Measurements from ENCODE around the gene RGP1.

Gene RGP1

GRCh38 chr9:35729101-35729500 lies 20.0 kb upstream of the RGP1 start:
- DNase-seq: peak; percentile 27 to 47
- TF ChIP-seq POLR2A (IDR thresholded peaks at IDR 0.05; ENCODE audit: low read length): no peak
- TF ChIP-seq GATA1 (IDR thresholded peaks at IDR 0.05; ENCODE audit: low read depth, low read length): no peak

- DNase-seq: peak; percentile 70 to 77
- TF ChIP-seq POLR2A (IDR thresholded peaks at IDR 0.05; ENCODE audit: low read length) (no peak), GATA1 (IDR thresholded peaks at IDR 0.05; ENCODE audit: low read depth, low read length) (no peak)
Measured at GRCh38 chr9:35729700-35730485, 19.2 kb upstream of the RGP1 start.

- DNase-seq: peak in 1 of 2 experiments; percentile 43
- TF ChIP-seq POLR2A (IDR thresholded peaks at IDR 0.05; ENCODE audit: low read length): no peak
Measured at GRCh38 chr9:35730486-35730854, 18.6 kb upstream of the RGP1 start.

GRCh38 chr9:35731415-35732184 lies 17.5 kb upstream of the RGP1 start:
- DNase-seq: no peak
- TF ChIP-seq POLR2A (IDR thresholded peaks at IDR 0.05; ENCODE audit: low read length): no peak
- no peak for TF ChIP-seq GATA1 (IDR thresholded peaks at IDR 0.05; ENCODE audit: low read depth, low read length)

GRCh38 chr9:35732185-35732799 lies 16.8 kb upstream of the RGP1 start, which contains the start of the genes CREB3 and TLN1:
CREB3 (plus strand) TSS chr9:35732666; CDS start chr9:35732773, 107 bp downstream.
TLN1 (minus strand) TSS chr9:35732195; CDS start chr9:35725694, 6,501 bp downstream.
- DNase-seq: peak; percentile 96 to 97
- peak; percentile 76 for TF ChIP-seq POLR2A (IDR thresholded peaks at IDR 0.05; ENCODE audit: low read length)
- no peak for TF ChIP-seq GATA1 (IDR thresholded peaks at IDR 0.05; ENCODE audit: low read depth, low read length)

- peak; percentile 55 to 61 for DNase-seq
- no peak for TF ChIP-seq POLR2A (IDR thresholded peaks at IDR 0.05; ENCODE audit: low read length)
- TF ChIP-seq GATA1 (IDR thresholded peaks at IDR 0.05; ENCODE audit: low read depth, low read length): no peak
Measured at GRCh38 chr9:35732800-35733541, 16.1 kb upstream of the RGP1 start.

- DNase-seq: no peak
- TF ChIP-seq GATA1 (IDR thresholded peaks at IDR 0.05; ENCODE audit: low read depth, low read length) (no peak), POLR2A (IDR thresholded peaks at IDR 0.05; ENCODE audit: low read length) (no peak)
Measured at GRCh38 chr9:35734096-35734495, 15.0 kb upstream of the RGP1 start.

- DNase-seq: peak; percentile 79 to 85
- TF ChIP-seq GATA1 (IDR thresholded peaks at IDR 0.05; ENCODE audit: low read depth, low read length): no peak
- TF ChIP-seq POLR2A (IDR thresholded peaks at IDR 0.05; ENCODE audit: low read length): no peak
Measured at GRCh38 chr9:35736201-35736633, 12.9 kb upstream of the RGP1 start.

GRCh38 chr9:35737143-35737542 lies 11.9 kb upstream of the RGP1 start:
- TF ChIP-seq GATA1 (IDR thresholded peaks at IDR 0.05; ENCODE audit: low read depth, low read length) (no peak), POLR2A (IDR thresholded peaks at IDR 0.05; ENCODE audit: low read length) (no peak)
- no peak for DNase-seq

- no peak for DNase-seq
- TF ChIP-seq GATA1 (IDR thresholded peaks at IDR 0.05; ENCODE audit: low read depth, low read length): no peak
- TF ChIP-seq POLR2A (IDR thresholded peaks at IDR 0.05; ENCODE audit: low read length): no peak
Measured at GRCh38 chr9:35738186-35738585, 10.9 kb upstream of the RGP1 start.

GRCh38 chr9:35738924-35739323 lies 10.2 kb upstream of the RGP1 start:
- no peak for DNase-seq
- TF ChIP-seq GATA1 (IDR thresholded peaks at IDR 0.05; ENCODE audit: low read depth, low read length) (no peak), POLR2A (IDR thresholded peaks at IDR 0.05; ENCODE audit: low read length) (no peak)

- no peak for DNase-seq
- TF ChIP-seq GATA1 (IDR thresholded peaks at IDR 0.05; ENCODE audit: low read depth, low read length) (no peak), POLR2A (IDR thresholded peaks at IDR 0.05; ENCODE audit: low read length) (no peak)
Measured at GRCh38 chr9:35740243-35740642, 8.8 kb upstream of the RGP1 start.

GRCh38 chr9:35741740-35742139 lies 7.3 kb upstream of the RGP1 start:
- DNase-seq: no peak
- TF ChIP-seq GATA1 (IDR thresholded peaks at IDR 0.05; ENCODE audit: low read depth, low read length) (no peak), POLR2A (IDR thresholded peaks at IDR 0.05; ENCODE audit: low read length) (no peak)
